Nephron (organoid): Measurements from ENCODE around the gene NDUFAF2.

Experiments
- H3K27ac Mint-ChIP-seq, 3 experiments: 2 replicates each; pipeline ENCODE4 v1.8.0; 2020; ENCODE audit warnings: mixed read lengths in 3 of 3, mild to moderate bottlenecking in 2 of 3, moderate library complexity in 1 of 3
- H3K27me3 Mint-ChIP-seq: 2 replicates; pipeline ENCODE4 v1.8.0; 2021; ENCODE audit warnings: low read depth, mild to moderate bottlenecking, moderate library complexity, mixed read lengths
- H3K36me3 Mint-ChIP-seq: 2 replicates; pipeline ENCODE4 v1.8.0; 2020; ENCODE audit warnings: low read depth, mixed read lengths
- H3K4me1 Mint-ChIP-seq: 2 replicates; pipeline ENCODE4 v1.8.0; 2020; ENCODE audit warnings: mixed read lengths
- H3K4me3 Mint-ChIP-seq, 3 experiments: 2 replicates each; pipeline ENCODE4 v1.8.0; 2020; ENCODE audit warnings: mild to moderate bottlenecking in 3 of 3, mixed read lengths in 3 of 3, moderate library complexity in 2 of 3
- H3K9me3 Mint-ChIP-seq: 2 replicates; pipeline ENCODE4 v1.8.0; 2020; ENCODE audit warnings: mixed read lengths
- TF ChIP-seq, protein P1 (sequence below), 3 experiments: fragments of 200-600 bp; sonication (generic); IDR thresholded peaks; one replicate each; pipeline ENCODE4 v1.5.0; 2021; ENCODE audit warnings: antibody characterized with exemption in 3 of 3; ENCODE audit not compliant: unreplicated experiment in 3 of 3

Gene NDUFAF2

DNA sequence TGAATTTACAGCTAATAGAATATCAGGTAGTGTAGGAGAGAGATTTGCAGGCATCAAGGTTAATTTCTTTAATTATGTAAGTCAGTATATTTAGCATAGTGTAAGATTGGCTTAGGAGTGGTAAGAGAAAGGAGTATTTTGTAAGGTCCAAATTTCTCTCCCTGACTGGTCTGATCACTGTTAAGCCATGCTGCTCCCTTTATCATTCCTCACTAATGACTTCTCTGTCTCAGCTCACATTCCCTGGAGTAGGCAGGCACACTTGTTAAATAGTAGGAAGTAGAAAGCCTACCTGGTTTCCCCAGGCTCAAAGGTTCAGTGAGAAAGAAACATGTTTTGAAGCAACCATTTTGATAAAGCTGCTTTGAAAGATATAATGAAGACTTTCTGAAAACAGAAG, 126.5 kb downstream of the NDUFAF2 start:
- H3K9me3 Mint-ChIP-seq, result peaks cover 10% of the 10 kb centered on the region
- H3K4me1 Mint-ChIP-seq, result peaks cover 9% of the 10 kb centered on the region
- H3K27ac Mint-ChIP-seq, result peak overlapping the region; percentile 13 to 64 (median 25)
- TF ChIP-seq, protein P1, sequence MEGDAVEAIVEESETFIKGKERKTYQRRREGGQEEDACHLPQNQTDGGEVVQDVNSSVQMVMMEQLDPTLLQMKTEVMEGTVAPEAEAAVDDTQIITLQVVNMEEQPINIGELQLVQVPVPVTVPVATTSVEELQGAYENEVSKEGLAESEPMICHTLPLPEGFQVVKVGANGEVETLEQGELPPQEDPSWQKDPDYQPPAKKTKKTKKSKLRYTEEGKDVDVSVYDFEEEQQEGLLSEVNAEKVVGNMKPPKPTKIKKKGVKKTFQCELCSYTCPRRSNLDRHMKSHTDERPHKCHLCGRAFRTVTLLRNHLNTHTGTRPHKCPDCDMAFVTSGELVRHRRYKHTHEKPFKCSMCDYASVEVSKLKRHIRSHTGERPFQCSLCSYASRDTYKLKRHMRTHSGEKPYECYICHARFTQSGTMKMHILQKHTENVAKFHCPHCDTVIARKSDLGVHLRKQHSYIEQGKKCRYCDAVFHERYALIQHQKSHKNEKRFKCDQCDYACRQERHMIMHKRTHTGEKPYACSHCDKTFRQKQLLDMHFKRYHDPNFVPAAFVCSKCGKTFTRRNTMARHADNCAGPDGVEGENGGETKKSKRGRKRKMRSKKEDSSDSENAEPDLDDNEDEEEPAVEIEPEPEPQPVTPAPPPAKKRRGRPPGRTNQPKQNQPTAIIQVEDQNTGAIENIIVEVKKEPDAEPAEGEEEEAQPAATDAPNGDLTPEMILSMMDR (IDR thresholded peaks at IDR 0.05; ENCODE audit: unreplicated experiment in 3 of 3), result no peak
- no peak overlapping the region for H3K4me3 Mint-ChIP-seq
- H3K36me3 Mint-ChIP-seq, result peaks cover 8% of the 10 kb centered on the region
- no peaks in the 10 kb centered on the region for H3K27me3 Mint-ChIP-seq

DNA sequence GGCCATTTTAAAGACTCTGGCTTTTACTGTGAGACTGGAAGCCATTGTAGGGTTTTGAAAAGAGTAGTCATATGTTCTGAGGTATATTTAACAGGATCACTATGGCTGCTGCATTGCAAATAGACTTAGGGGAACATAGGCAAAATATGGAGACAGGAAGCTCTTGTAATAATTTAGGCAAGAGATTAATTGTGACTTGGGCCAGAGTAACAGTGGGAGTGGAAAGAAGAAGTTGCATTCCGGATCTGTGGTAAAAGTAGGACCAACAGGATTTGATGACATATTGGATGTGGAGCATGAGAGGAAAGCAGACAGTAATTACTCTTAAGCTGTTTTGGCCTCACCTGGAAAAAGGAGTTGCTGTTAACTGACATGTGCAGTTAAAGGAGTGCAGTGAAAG, 131.6 kb downstream of the NDUFAF2 start:
- Mint-ChIP-seq H3K27ac (no peak overlapping the region), H3K9me3 (no peaks in the 10 kb centered on the region), H3K4me3 (no peak overlapping the region), H3K27me3 (no peaks in the 10 kb centered on the region), H3K36me3 (peaks cover 4% of the 10 kb centered on the region), H3K4me1 (peaks cover 5% of the 10 kb centered on the region)
- TF ChIP-seq, protein P1 (IDR thresholded peaks at IDR 0.05; ENCODE audit: unreplicated experiment in 3 of 3), result no peak

DNA sequence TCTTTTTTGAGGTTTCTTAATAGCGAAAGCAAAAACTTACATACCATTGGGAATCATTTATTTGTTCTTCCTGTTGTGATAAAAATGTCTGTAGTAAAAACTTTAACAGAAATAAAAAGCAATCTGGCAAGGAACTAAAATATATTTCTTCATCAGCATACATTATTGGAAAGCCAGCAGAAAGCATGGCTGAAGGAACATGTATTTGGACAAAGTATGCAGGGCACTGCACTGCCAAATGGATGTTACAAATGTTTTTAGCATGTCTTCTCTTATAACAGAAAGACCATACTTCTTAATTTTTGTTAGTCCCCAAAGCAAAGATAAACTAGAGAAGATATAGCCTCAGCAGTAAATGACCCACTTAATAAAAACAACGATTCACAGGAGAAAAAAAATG, 136.7 kb downstream of the NDUFAF2 start:
- no peaks in the 10 kb centered on the region for H3K27me3 Mint-ChIP-seq

GRCh38 chr5:61082516-61083280, 137.7 kb downstream of the NDUFAF2 start:
- TF ChIP-seq, protein P1 (IDR thresholded peaks at IDR 0.05; ENCODE audit: unreplicated experiment in 3 of 3), result no peak
- Mint-ChIP-seq H3K36me3 (peaks cover 13% of the 10 kb centered on the region), H3K27me3 (no peaks in the 10 kb centered on the region)

More for the DNA sequence above, 136.7 kb downstream of the NDUFAF2 start:
- H3K36me3 Mint-ChIP-seq, result peaks cover 13% of the 10 kb centered on the region
- H3K9me3 Mint-ChIP-seq, result peaks cover 3% of the 10 kb centered on the region
- no peaks in the 10 kb centered on the region for H3K4me1 Mint-ChIP-seq
- no peak overlapping the region for H3K4me3 Mint-ChIP-seq
- TF ChIP-seq, protein P1 (IDR thresholded peaks at IDR 0.05; ENCODE audit: unreplicated experiment in 3 of 3), result no peak
- H3K27ac Mint-ChIP-seq, result no peak overlapping the region

DNA sequence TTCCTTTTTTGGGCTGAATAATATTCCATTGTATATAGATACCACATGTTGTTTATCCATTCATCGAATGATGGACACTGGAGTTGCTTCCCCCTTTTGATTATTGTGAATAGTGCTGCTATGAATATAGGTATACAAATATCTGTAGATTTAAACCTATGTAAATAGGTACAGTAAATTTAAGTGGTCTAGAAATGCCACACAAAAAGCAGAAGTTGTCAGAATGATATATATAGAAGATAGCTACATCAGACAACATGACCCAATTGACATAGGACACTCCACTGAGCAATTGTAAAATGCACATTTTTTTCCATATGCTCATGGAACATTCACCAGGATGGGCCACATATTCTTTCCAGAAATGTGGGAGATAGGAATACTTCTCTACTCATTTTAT, 139.7 kb downstream of the NDUFAF2 start:
- H3K27ac Mint-ChIP-seq, result no peak overlapping the region
- peaks cover 3% of the 10 kb centered on the region for H3K9me3 Mint-ChIP-seq
- no peaks in the 10 kb centered on the region for H3K4me1 Mint-ChIP-seq
- peaks cover 13% of the 10 kb centered on the region for H3K36me3 Mint-ChIP-seq
- H3K4me3 Mint-ChIP-seq, result no peak overlapping the region
- TF ChIP-seq, protein P1 (IDR thresholded peaks at IDR 0.05; ENCODE audit: unreplicated experiment in 3 of 3), result no peak
- H3K27me3 Mint-ChIP-seq, result no peaks in the 10 kb centered on the region

More at GRCh38 chr5:61082516-61083280, 137.7 kb downstream of the NDUFAF2 start:
- no peak overlapping the region for H3K4me3 Mint-ChIP-seq
- H3K9me3 Mint-ChIP-seq, result peaks cover 3% of the 10 kb centered on the region
- H3K27ac Mint-ChIP-seq, result no peak overlapping the region
- no peaks in the 10 kb centered on the region for H3K4me1 Mint-ChIP-seq

DNA sequence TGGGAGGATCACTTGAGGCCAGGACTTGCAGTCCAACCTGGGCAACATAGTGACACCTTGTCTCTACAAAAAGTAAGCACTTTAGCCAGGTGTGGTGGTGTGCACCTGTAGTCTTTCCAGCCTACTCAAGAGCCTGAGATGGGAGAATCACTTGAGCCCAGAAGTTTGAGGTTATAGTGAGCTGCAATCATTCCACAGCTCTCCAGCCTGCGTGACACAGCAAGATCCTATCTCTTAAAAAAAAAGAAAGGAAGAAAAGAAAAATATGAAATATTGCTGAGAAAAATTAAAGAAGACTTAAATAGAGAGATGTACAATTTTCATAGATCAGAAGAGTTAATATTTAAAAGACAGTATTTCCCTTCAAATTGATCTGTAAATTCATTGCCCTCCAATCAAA, 140.9 kb downstream of the NDUFAF2 start:
- Mint-ChIP-seq H3K36me3 (peaks cover 13% of the 10 kb centered on the region), H3K27me3 (no peaks in the 10 kb centered on the region), H3K9me3 (peaks cover 3% of the 10 kb centered on the region), H3K4me3 (no peak overlapping the region), H3K27ac (no peak overlapping the region), H3K4me1 (no peaks in the 10 kb centered on the region)
- TF ChIP-seq, protein P1 (IDR thresholded peaks at IDR 0.05; ENCODE audit: unreplicated experiment in 3 of 3), result no peak
